Endodermal cell (in vitro differentiated cells): ENCODE results near the gene BBX. TPM values are rescaled to one million over a fixed set of nuclear protein-coding genes. Genes with fewer than 3 reads are reported as not detected.
A peak's percentile ranks its signal among the peaks of the same experiment; 100 is the strongest.

ENCODE experiments used
- DNase-seq: peaks from one replicate; pipeline ENCODE4 v3.0.0-alpha.2; 2017
- H3K27ac ChIP-seq: 2 replicates; pipeline ENCODE4 v1.5.1; 2013; ENCODE audit warnings: mild to moderate bottlenecking, low read depth, low read length, moderate library complexity
- H3K27me3 ChIP-seq: 2 replicates; pipeline ENCODE4 v1.6.1; 2013; ENCODE audit warnings: mild to moderate bottlenecking, low read length, moderate library complexity; ENCODE audit not compliant: insufficient read depth, control insufficient read depth, poor library complexity, severe bottlenecking
- H3K36me3 ChIP-seq: 2 replicates; pipeline ENCODE4 v1.7.0; 2013; ENCODE audit warnings: mild to moderate bottlenecking, low read length, moderate library complexity; ENCODE audit not compliant: control insufficient read depth, insufficient read depth
- H3K4me1 ChIP-seq: one replicate; pipeline ENCODE4 v1.7.0; 2013; ENCODE audit warnings: low read length; ENCODE audit not compliant: control insufficient read depth, insufficient read depth
- H3K4me3 ChIP-seq: 2 replicates; pipeline ENCODE4 v1.5.1; 2013; ENCODE audit warnings: mild to moderate bottlenecking, low read length, moderate library complexity
- H3K9ac ChIP-seq: 2 replicates; pipeline ENCODE4 v1.6.1; 2013; ENCODE audit warnings: mild to moderate bottlenecking, low read length, moderate library complexity; ENCODE audit not compliant: poor library complexity, severe bottlenecking; ENCODE audit errors: extremely low read depth
- H3K9me3 ChIP-seq: 2 replicates; pipeline ENCODE4 v1.6.1; 2013; ENCODE audit warnings: mild to moderate bottlenecking, low read length, moderate library complexity; ENCODE audit not compliant: control insufficient read depth
- H3K27ac Mint-ChIP-seq: 2 replicates; pipeline ENCODE4 v1.8.0; 2020; ENCODE audit warnings: mixed read lengths
- H3K27me3 Mint-ChIP-seq: 2 replicates; pipeline ENCODE4 v1.8.0; 2021; ENCODE audit warnings: mild to moderate bottlenecking, mixed read lengths; ENCODE audit not compliant: insufficient read depth
- H3K36me3 Mint-ChIP-seq: 2 replicates; pipeline ENCODE4 v1.8.0; 2020; ENCODE audit warnings: low read depth, mixed read lengths
- H3K4me1 Mint-ChIP-seq: 2 replicates; pipeline ENCODE4 v1.8.0; 2020; ENCODE audit warnings: mixed read lengths
- H3K4me3 Mint-ChIP-seq: 2 replicates; pipeline ENCODE4 v1.8.0; 2020; ENCODE audit warnings: mild to moderate bottlenecking, moderate library complexity, mixed read lengths
- H3K9me3 Mint-ChIP-seq: 2 replicates; pipeline ENCODE4 v1.8.0; 2020; ENCODE audit warnings: mild to moderate bottlenecking, mixed read lengths
- CTCF ChIP-seq: fragments of 200-600 bp; sonication (generic); conservative IDR thresholded peaks from 2 replicates; pipeline ENCODE4 v1.5.0; 2021; ENCODE audit warnings: antibody characterized with exemption, mild to moderate bottlenecking
- WGBS, 2 experiments: methylation state at CpG; one replicate each; pipeline versions ENCODE4 v1.1.5 to v1.1.7; 2013; ENCODE audit warnings: missing lambda C conversion rate in 2 of 2, mixed read lengths in 1 of 2; ENCODE audit not compliant: insufficient coverage in 1 of 2, insufficient read length in 1 of 2; 5-methylcytosine and 5-hydroxymethylcytosine counted together
- total RNA-seq, 2 donors: library from RNA; stranded (reverse); fragmentation: NEBNext Ultra II Directional in 1 of 2; extraction: Animal tissue kit (Norgen Biotek cat#: 25700) in 1 of 2; gene quantifications; 2 replicates in 1 of 2; 3 replicates in 1 of 2; pipeline ENCODE4 v1.2.1, GENCODE V29; 2021

BBX gene
- total RNA-seq, 2 donors from 2014 or later, result 34.2 to 41.2 TPM

- H3K4me3 ChIP-seq, result no peak overlapping the region
- no peaks in the 10 kb centered on the region for H3K9me3 Mint-ChIP-seq
- no peak overlapping the region for H3K27ac Mint-ChIP-seq
- WGBS, 2 experiments, result 86 to 100% methylated on average over 1 of the region's 1 CpG
- TF ChIP-seq CTCF, result no peak
- H3K9ac ChIP-seq, result no peak overlapping the region
- no peaks in the 10 kb centered on the region for H3K27me3 Mint-ChIP-seq
- H3K36me3 Mint-ChIP-seq, result no peaks in the 10 kb centered on the region
- no peaks in the 10 kb centered on the region for H3K27me3 ChIP-seq
- DNase-seq, result no peak
- no peaks in the 10 kb centered on the region for H3K36me3 ChIP-seq
- peaks cover 4% of the 10 kb centered on the region for H3K4me1 Mint-ChIP-seq
- H3K4me1 ChIP-seq, result no peaks in the 10 kb centered on the region
- H3K4me3 Mint-ChIP-seq, result no peak overlapping the region
- no peaks in the 10 kb centered on the region for H3K9me3 ChIP-seq
- H3K27ac ChIP-seq, result no peak overlapping the region
Observed at GRCh38 chr3:107818025-107818424, 295.3 kb downstream of the BBX start.

- Histone ChIP-seq H3K4me1 (no peaks in the 10 kb centered on the region), H3K27me3 (no peaks in the 10 kb centered on the region), H3K36me3 (no peaks in the 10 kb centered on the region), H3K9me3 (no peaks in the 10 kb centered on the region), H3K4me3 (no peak overlapping the region), H3K27ac (no peak overlapping the region), H3K9ac (no peak overlapping the region)
- Mint-ChIP-seq H3K27me3 (no peaks in the 10 kb centered on the region), H3K9me3 (no peaks in the 10 kb centered on the region), H3K4me3 (no peak overlapping the region), H3K36me3 (no peaks in the 10 kb centered on the region), H3K4me1 (peaks cover 4% of the 10 kb centered on the region), H3K27ac (no peak overlapping the region)
- no peak for DNase-seq
- no peak for TF ChIP-seq CTCF
- WGBS, 2 experiments, result 89 to 94% methylated on average over 3 to 4 of the region's 4 CpGs
Observed at GRCh38 chr3:107819656-107820055, 296.9 kb downstream of the BBX start.

GRCh38 chr3:107822308-107822707 lies 299.5 kb downstream of the BBX start:
- H3K9me3 ChIP-seq, result no peaks in the 10 kb centered on the region
- H3K27me3 ChIP-seq, result no peaks in the 10 kb centered on the region
- peak; percentile 45 for TF ChIP-seq CTCF
- 94 to 100% methylated on average over 3 to 4 of the region's 4 CpGs for WGBS, 2 experiments
- H3K27ac ChIP-seq, result no peak overlapping the region
- peaks cover 4% of the 10 kb centered on the region for H3K4me1 Mint-ChIP-seq
- H3K9ac ChIP-seq, result no peak overlapping the region
- no peaks in the 10 kb centered on the region for H3K9me3 Mint-ChIP-seq
- H3K4me3 ChIP-seq, result no peak overlapping the region
- H3K36me3 Mint-ChIP-seq, result no peaks in the 10 kb centered on the region
- H3K4me3 Mint-ChIP-seq, result no peak overlapping the region
- H3K27me3 Mint-ChIP-seq, result no peaks in the 10 kb centered on the region
- DNase-seq, result no peak
- no peak overlapping the region for H3K27ac Mint-ChIP-seq
- no peaks in the 10 kb centered on the region for H3K36me3 ChIP-seq
- H3K4me1 ChIP-seq, result no peaks in the 10 kb centered on the region
